ENCODE results near the gene NNT. TPM values are rescaled to one million over a fixed set of nuclear protein-coding genes. Genes with fewer than 3 reads are reported as not detected.

NNT gene
- total and polyA plus RNA-seq, 10 of the 15 experiments (the other 5 are each of a cell fraction or from before 2014, with no cell fraction given) = 20.8 to 73.1 (median 51.9) TPM

DNA sequence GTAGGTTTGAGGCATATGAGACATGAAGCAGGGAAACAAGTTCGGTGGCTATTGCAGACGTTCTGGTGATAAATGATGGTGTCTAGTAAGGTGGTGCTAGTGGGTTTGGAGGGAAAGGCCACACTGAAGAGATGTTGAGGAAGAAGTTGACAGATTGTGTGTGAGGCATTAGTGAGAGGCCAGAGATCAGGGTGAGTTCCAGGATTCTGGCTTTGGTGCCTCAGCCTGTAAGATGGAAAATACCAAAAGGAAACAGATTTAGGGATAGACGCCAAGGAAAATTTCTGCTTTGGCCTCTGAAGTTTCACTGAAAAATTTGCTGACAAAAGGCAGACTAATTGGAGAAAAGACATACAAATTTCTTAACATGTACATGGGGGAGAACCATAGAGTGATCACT is 39.7 kb upstream of the NNT start:
- DNase-seq (ENCODE audit: low read depth, low spot score) (no peak), FAIRE-seq (no peak), ATAC-seq (no peak)
- Histone ChIP-seq H3K9ac (ENCODE audit: control insufficient read depth, insufficient read depth, low read length) (no peak overlapping the region), H3K27ac (ENCODE audit: control insufficient read depth, insufficient read depth) (no peak overlapping the region), H3K4me2 (ENCODE audit: control insufficient read depth, insufficient read depth) (no peak overlapping the region), H4K20me1 (ENCODE audit: control insufficient read depth, insufficient read depth) (no peaks in the 10 kb centered on the region), H3K79me2 (ENCODE audit: control insufficient read depth, insufficient read depth, low read length) (no peaks in the 10 kb centered on the region), H3K36me3 (ENCODE audit: control insufficient read depth in 2 of 2, insufficient read depth in 2 of 2, low read length in 1 of 2) (no peaks in the 10 kb centered on the region), H3K27me3 (replicated peaks in 1 of 2; ENCODE audit: control insufficient read depth in 2 of 2, insufficient read depth in 2 of 2, low read length in 1 of 2) (no peaks in the 10 kb centered on the region), H3K4me3 (no peak overlapping the region), H3K9me3 (replicated peaks; ENCODE audit: control insufficient read depth, insufficient read depth, low read length) (no peaks in the 10 kb centered on the region), H2AFZ (ENCODE audit: control insufficient read depth, low read depth, low read length) (no peak overlapping the region), H3K4me1 (ENCODE audit: control insufficient read depth, insufficient read depth, low read length) (peaks cover 8% of the 10 kb centered on the region)
- 98% methylated on average over 3 of the region's 3 CpGs for WGBS (ENCODE audit: insufficient coverage, insufficient replicate concordance, low lambda C conversion rate, missing lambda C conversion rate)
- TF ChIP-seq ETV6 (conservative IDR thresholded peaks at IDR 0.05 in 1 of 2, IDR thresholded peaks at IDR 0.05 in 1 of 2; ENCODE audit: borderline replicate concordance in 1 of 2, low read depth in 1 of 2) = no peak
- TF ChIP-seq RELA (IDR thresholded peaks at IDR 0.05; ENCODE audit: borderline replicate concordance, partially characterized antibody) = no peak
- TF ChIP-seq, protein P1, sequence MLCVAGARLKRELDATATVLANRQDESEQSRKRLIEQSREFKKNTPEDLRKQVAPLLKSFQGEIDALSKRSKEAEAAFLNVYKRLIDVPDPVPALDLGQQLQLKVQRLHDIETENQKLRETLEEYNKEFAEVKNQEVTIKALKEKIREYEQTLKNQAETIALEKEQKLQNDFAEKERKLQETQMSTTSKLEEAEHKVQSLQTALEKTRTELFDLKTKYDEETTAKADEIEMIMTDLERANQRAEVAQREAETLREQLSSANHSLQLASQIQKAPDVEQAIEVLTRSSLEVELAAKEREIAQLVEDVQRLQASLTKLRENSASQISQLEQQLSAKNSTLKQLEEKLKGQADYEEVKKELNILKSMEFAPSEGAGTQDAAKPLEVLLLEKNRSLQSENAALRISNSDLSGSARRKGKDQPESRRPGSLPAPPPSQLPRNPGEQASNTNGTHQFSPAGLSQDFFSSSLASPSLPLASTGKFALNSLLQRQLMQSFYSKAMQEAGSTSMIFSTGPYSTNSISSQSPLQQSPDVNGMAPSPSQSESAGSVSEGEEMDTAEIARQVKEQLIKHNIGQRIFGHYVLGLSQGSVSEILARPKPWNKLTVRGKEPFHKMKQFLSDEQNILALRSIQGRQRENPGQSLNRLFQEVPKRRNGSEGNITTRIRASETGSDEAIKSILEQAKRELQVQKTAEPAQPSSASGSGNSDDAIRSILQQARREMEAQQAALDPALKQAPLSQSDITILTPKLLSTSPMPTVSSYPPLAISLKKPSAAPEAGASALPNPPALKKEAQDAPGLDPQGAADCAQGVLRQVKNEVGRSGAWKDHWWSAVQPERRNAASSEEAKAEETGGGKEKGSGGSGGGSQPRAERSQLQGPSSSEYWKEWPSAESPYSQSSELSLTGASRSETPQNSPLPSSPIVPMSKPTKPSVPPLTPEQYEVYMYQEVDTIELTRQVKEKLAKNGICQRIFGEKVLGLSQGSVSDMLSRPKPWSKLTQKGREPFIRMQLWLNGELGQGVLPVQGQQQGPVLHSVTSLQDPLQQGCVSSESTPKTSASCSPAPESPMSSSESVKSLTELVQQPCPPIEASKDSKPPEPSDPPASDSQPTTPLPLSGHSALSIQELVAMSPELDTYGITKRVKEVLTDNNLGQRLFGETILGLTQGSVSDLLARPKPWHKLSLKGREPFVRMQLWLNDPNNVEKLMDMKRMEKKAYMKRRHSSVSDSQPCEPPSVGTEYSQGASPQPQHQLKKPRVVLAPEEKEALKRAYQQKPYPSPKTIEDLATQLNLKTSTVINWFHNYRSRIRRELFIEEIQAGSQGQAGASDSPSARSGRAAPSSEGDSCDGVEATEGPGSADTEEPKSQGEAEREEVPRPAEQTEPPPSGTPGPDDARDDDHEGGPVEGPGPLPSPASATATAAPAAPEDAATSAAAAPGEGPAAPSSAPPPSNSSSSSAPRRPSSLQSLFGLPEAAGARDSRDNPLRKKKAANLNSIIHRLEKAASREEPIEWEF (IDR thresholded peaks at IDR 0.05; ENCODE audit: insufficient replicate concordance, low read depth, low read length) = no peak
- RAD21 ChIA-PET (ENCODE audit: unreplicated experiment) = no interaction called here
- intact Hi-C loops (cut with micrococcal nuclease; ENCODE audit: unreplicated experiment) = no loop called here
- BruUV-seq (replicated peaks) = no TSS peak
- CTCF ChIA-PET = interaction anchor here (1.4 kb wide), 1 partner anchor 68 kb away, joined by 3 read pairs; no protein-coding TSS in a partner anchor
- in situ Hi-C loops (cut with MboI) = no loop called here
- POLR2A ChIA-PET = no interaction called here
- SMC1A ChIA-PET (ENCODE audit: uncharacterized antibody, unreplicated experiment) = no interaction called here

All from GM12878 (cell line).